Measurements from ENCODE around the gene IL22RA2. TPM values are rescaled to one million over a fixed set of nuclear protein-coding genes. Genes with fewer than 3 reads are reported as not detected.

Gene IL22RA2
- total RNA-seq, 4 donors from 2014 or later, result not detected

- Histone ChIP-seq H3K9me3 (no peaks in the 10 kb centered on the region), H3K4me1 (no peaks in the 10 kb centered on the region), H3K4me3 (no peak overlapping the region), H3K27ac (no peak overlapping the region), H3K36me3 (no peaks in the 10 kb centered on the region), H3K27me3 (no peaks in the 10 kb centered on the region)
- in situ Hi-C loops (cut with MboI; ENCODE audit: low sequenced_read_pairs in 4 of 4), result no loop called here
- TF ChIP-seq POLR2A (IDR thresholded peaks at IDR 0.05) (no peak), CTCF (IDR thresholded peaks at IDR 0.05 in 4 of 5, conservative IDR thresholded peaks at IDR 0.05 in 1 of 5) (no peak)
- intact Hi-C loops (cut with DNase I; ENCODE audit: low total_unique reads), result no loop called here
- ATAC-seq, result no peak
- DNase-seq, result no peak
Measured at GRCh38 chr6:137121401-137121997, 51.9 kb downstream of the IL22RA2 start.

- TF ChIP-seq POLR2A (IDR thresholded peaks at IDR 0.05), result no peak
- H3K27ac ChIP-seq, result no peak overlapping the region
- no peak overlapping the region for H3K4me3 ChIP-seq
- DNase-seq, result no peak
- no peaks in the 10 kb centered on the region for H3K27me3 ChIP-seq
- H3K36me3 ChIP-seq, result no peaks in the 10 kb centered on the region
- no peaks in the 10 kb centered on the region for H3K4me1 ChIP-seq
- intact Hi-C loops (cut with DNase I; ENCODE audit: low total_unique reads) (no loop called here), in situ Hi-C loops (cut with MboI; ENCODE audit: low sequenced_read_pairs in 4 of 4) (no loop called here)
- H3K9me3 ChIP-seq, result no peaks in the 10 kb centered on the region
- ATAC-seq, result no peak
Measured at GRCh38 chr6:137120748-137121147, 52.7 kb downstream of the IL22RA2 start.

- no peaks in the 10 kb centered on the region for H3K27me3 ChIP-seq
- no peaks in the 10 kb centered on the region for H3K4me1 ChIP-seq
- no peak overlapping the region for H3K4me3 ChIP-seq
- no peaks in the 10 kb centered on the region for H3K9me3 ChIP-seq
- ATAC-seq (no peak), DNase-seq (no peak)
- TF ChIP-seq CTCF (IDR thresholded peaks at IDR 0.05 in 4 of 5, conservative IDR thresholded peaks at IDR 0.05 in 1 of 5), result no peak
- TF ChIP-seq POLR2A (IDR thresholded peaks at IDR 0.05), result no peak
- no peaks in the 10 kb centered on the region for H3K36me3 ChIP-seq
- H3K27ac ChIP-seq, result no peak overlapping the region
- in situ Hi-C loops (cut with MboI; ENCODE audit: low sequenced_read_pairs in 4 of 4) (no loop called here), intact Hi-C loops (cut with DNase I; ENCODE audit: low total_unique reads) (no loop called here)
Measured at GRCh38 chr6:137119196-137120104, 54.0 kb downstream of the IL22RA2 start.

- intact Hi-C loops (cut with DNase I; ENCODE audit: low total_unique reads), result no loop called here
- Histone ChIP-seq H3K27me3 (no peaks in the 10 kb centered on the region), H3K4me3 (no peak overlapping the region), H3K4me1 (no peaks in the 10 kb centered on the region), H3K36me3 (no peaks in the 10 kb centered on the region), H3K27ac (no peak overlapping the region), H3K9me3 (no peaks in the 10 kb centered on the region)
- in situ Hi-C loops (cut with MboI; ENCODE audit: low sequenced_read_pairs in 4 of 4), result no loop called here
- no peak for TF ChIP-seq POLR2A (IDR thresholded peaks at IDR 0.05)
- no peak for TF ChIP-seq CTCF (IDR thresholded peaks at IDR 0.05 in 4 of 5, conservative IDR thresholded peaks at IDR 0.05 in 1 of 5)
- DNase-seq (no peak), ATAC-seq (no peak)
Measured at GRCh38 chr6:137117581-137117980, 55.9 kb downstream of the IL22RA2 start.

GRCh38 chr6:137116807-137117206 lies 56.6 kb downstream of the IL22RA2 start:
- TF ChIP-seq CTCF (IDR thresholded peaks at IDR 0.05 in 4 of 5, conservative IDR thresholded peaks at IDR 0.05 in 1 of 5), result no peak
- TF ChIP-seq POLR2A (IDR thresholded peaks at IDR 0.05), result no peak

More at GRCh38 chr6:137116807-137117206, 56.6 kb downstream of the IL22RA2 start:
- Histone ChIP-seq H3K27me3 (no peaks in the 10 kb centered on the region), H3K4me1 (no peaks in the 10 kb centered on the region), H3K9me3 (no peaks in the 10 kb centered on the region), H3K27ac (no peak overlapping the region), H3K4me3 (no peak overlapping the region), H3K36me3 (no peaks in the 10 kb centered on the region)
- intact Hi-C loops (cut with DNase I; ENCODE audit: low total_unique reads) (no loop called here), in situ Hi-C loops (cut with MboI; ENCODE audit: low sequenced_read_pairs in 4 of 4) (no loop called here)
- ATAC-seq (no peak), DNase-seq (no peak)

Data from gastrocnemius medialis (tissue), 4 donors.